Stomach (tissue), 4 donors: ENCODE results near the gene CLDN25.

Source experiments
- CTCF ChIP-seq, 7 experiments: fragments of 450-650 bp in 4 of 7; fragments of 200-600 bp in 3 of 7; sonication (generic) in 3 of 7; IDR thresholded peaks; one replicate each; pipeline ENCODE4 v1.5.1; 2016 to 2019; ENCODE audit warnings: antibody characterized with exemption in 7 of 7, control low read depth in 2 of 7, mild to moderate bottlenecking in 1 of 7
- EP300 ChIP-seq: sonication (generic); formaldehyde crosslinking; IDR thresholded peaks from one replicate; pipeline ENCODE4 v1.6.1; 2017; ENCODE audit warnings: antibody characterized with exemption
- POLR2A ChIP-seq, 4 donors: fragments of 450-650 bp; IDR thresholded peaks; one replicate each; pipeline ENCODE4 v1.6.1; 2016; ENCODE audit warnings: antibody characterized with exemption in 4 of 4, control low read depth in 2 of 4, mild to moderate bottlenecking in 1 of 4, moderate library complexity in 1 of 4
- POLR2AphosphoS5 ChIP-seq, 3 donors: sonication (generic); formaldehyde crosslinking; IDR thresholded peaks; one replicate each; pipeline ENCODE4 v1.6.1; 2016; ENCODE audit warnings: antibody characterized with exemption in 3 of 3

- TF ChIP-seq CTCF (IDR thresholded peaks at IDR 0.05), result peak in 3 of 7 experiments; percentile 13 to 45 (median 23)
- no peak for TF ChIP-seq POLR2AphosphoS5 (IDR thresholded peaks at IDR 0.05)
- no peak for TF ChIP-seq POLR2A (IDR thresholded peaks at IDR 0.05)
- no peak for TF ChIP-seq EP300
These were observed 48.5 kb upstream of the CLDN25 start for GRCh38 chr11:113730887-113731726.
